Measurements from ENCODE around the gene EFNA2.
A peak's percentile ranks its signal among the peaks of the same experiment; 100 is the strongest.

Gene EFNA2

GRCh38 chr19:1272423-1273262 lies 13.0 kb upstream of the EFNA2 start:
- no peak for DNase-seq

- no peak for DNase-seq
Observed at GRCh38 chr19:1273263-1274041, 12.2 kb upstream of the EFNA2 start.

GRCh38 chr19:1274081-1274851 lies 11.4 kb upstream of the EFNA2 start:
- DNase-seq: no peak

- DNase-seq: no peak
Observed at GRCh38 chr19:1274852-1275259, 10.8 kb upstream of the EFNA2 start.

GRCh38 chr19:1275260-1275975 lies 10.3 kb upstream of the EFNA2 start, which contains the start of gene FAM174C:
Gene FAM174C (plus strand): TSS chr19:1275530. CDS start chr19:1275550, 20 bp downstream.
- peak; percentile 95 for DNase-seq

GRCh38 chr19:1275976-1276627 lies 9.6 kb upstream of the EFNA2 start:
- DNase-seq: no peak

GRCh38 chr19:1276628-1277022 lies 9.0 kb upstream of the EFNA2 start:
- no peak for DNase-seq

- DNase-seq: no peak
Observed at GRCh38 chr19:1277061-1277460, 8.6 kb upstream of the EFNA2 start.

- DNase-seq: no peak
Observed at GRCh38 chr19:1278074-1278473, 7.6 kb upstream of the EFNA2 start.

- no peak for DNase-seq
Observed at GRCh38 chr19:1278713-1279660, 6.7 kb upstream of the EFNA2 start.

- peak; percentile 66 for DNase-seq
Observed at GRCh38 chr19:1279782-1280341, 5.8 kb upstream of the EFNA2 start.

- DNase-seq: no peak
Observed at GRCh38 chr19:1280636-1281568, 4.8 kb upstream of the EFNA2 start.

- DNase-seq: no peak
Observed at GRCh38 chr19:1281569-1282287, 3.9 kb upstream of the EFNA2 start.

- DNase-seq: no peak
Observed at GRCh38 chr19:1282588-1283206, 3.0 kb upstream of the EFNA2 start.

GRCh38 chr19:1283207-1283916 lies 2.3 kb upstream of the EFNA2 start:
- DNase-seq: no peak

- no peak for DNase-seq
Observed at GRCh38 chr19:1283917-1284292, 1.8 kb upstream of the EFNA2 start.

GRCh38 chr19:1284293-1284978 lies 1.2 kb upstream of the EFNA2 start:
- no peak for DNase-seq
